BE2C (cell line): ENCODE data around the gene IQUB.
A peak's percentile ranks its signal among the peaks of the same experiment; 100 is the strongest.

Experiments
- DNase-seq: peaks from one replicate; pipeline ENCODE4 v3.0.0-alpha.2; 2020
- H3K27me3 ChIP-seq: fragments of 250-450 bp; sonication (Bioruptor Pico); 2 replicates; pipeline ENCODE4 v1.5.1; 2020; ENCODE audit warnings: mild to moderate bottlenecking
- H3K36me3 ChIP-seq: fragments of 250-450 bp; sonication (Bioruptor Pico); 2 replicates; pipeline ENCODE4 v1.5.1; 2020; ENCODE audit warnings: mild to moderate bottlenecking
- H3K4me1 ChIP-seq: fragments of 250-450 bp; sonication (Bioruptor Pico); 2 replicates; pipeline ENCODE4 v1.5.1; 2020
- H3K4me3 ChIP-seq: 2 replicates; pipeline ENCODE4 v1.5.1; 2011; ENCODE audit warnings: low read depth, low read length
- H3K9me3 ChIP-seq: fragments of 250-450 bp; sonication (Bioruptor Pico); 2 replicates; pipeline ENCODE4 v1.5.1; 2020
- TF ChIP-seq, protein P1 (sequence below): IDR thresholded peaks from 2 replicates; pipeline ENCODE4 v1.5.1; 2012; ENCODE audit warnings: mild to moderate bottlenecking, low read depth, low read length

IQUB gene

DNA sequence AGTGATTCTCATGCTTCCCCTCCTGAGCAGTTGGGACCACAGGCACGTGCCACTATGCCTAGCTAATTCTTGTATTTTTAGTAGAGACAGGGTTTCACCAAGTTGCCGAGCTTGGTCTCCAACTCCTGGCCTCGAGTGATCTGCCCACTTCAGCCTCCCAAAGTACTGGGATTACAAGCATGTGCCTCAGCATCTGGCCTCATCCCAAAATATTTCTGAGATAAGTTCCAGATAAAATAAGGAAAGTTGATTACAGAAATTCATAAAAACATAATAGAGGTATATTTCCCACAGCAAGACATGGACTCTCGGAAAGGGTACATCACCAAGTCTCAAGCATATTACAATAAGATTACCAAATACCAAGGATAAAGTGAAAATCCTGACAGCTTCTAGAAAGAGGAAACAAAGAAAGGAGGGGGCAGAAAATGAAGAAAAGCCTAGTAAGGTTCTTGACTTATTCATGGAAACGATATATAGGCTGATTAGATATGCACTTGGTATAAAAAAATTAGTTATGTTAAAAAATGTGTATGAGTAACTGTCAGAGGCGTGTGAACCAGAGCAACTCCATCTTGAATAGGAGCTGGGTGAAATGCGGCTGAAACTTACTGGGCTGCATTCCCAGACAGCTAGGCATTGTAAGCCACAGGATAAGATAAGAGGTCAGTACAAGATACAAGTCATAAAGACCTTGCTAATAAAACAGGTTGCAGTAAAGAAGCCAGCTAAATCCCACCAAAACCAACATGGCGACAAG lies 35.0 kb downstream of the IQUB start:
- no peaks in the 10 kb centered on the region; the same call in 1 of the 2 replicates for H3K27me3 ChIP-seq
- H3K4me3 ChIP-seq: no peak overlapping the region
- H3K9me3 ChIP-seq: no peaks in the 10 kb centered on the region
- DNase-seq: no peak
- H3K4me1 ChIP-seq: peaks cover 4% of the 10 kb centered on the region; the same call in 1 of the 2 replicates
- TF ChIP-seq, protein P1, sequence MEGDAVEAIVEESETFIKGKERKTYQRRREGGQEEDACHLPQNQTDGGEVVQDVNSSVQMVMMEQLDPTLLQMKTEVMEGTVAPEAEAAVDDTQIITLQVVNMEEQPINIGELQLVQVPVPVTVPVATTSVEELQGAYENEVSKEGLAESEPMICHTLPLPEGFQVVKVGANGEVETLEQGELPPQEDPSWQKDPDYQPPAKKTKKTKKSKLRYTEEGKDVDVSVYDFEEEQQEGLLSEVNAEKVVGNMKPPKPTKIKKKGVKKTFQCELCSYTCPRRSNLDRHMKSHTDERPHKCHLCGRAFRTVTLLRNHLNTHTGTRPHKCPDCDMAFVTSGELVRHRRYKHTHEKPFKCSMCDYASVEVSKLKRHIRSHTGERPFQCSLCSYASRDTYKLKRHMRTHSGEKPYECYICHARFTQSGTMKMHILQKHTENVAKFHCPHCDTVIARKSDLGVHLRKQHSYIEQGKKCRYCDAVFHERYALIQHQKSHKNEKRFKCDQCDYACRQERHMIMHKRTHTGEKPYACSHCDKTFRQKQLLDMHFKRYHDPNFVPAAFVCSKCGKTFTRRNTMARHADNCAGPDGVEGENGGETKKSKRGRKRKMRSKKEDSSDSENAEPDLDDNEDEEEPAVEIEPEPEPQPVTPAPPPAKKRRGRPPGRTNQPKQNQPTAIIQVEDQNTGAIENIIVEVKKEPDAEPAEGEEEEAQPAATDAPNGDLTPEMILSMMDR: no peak
- H3K36me3 ChIP-seq: no peaks in the 10 kb centered on the region

DNA sequence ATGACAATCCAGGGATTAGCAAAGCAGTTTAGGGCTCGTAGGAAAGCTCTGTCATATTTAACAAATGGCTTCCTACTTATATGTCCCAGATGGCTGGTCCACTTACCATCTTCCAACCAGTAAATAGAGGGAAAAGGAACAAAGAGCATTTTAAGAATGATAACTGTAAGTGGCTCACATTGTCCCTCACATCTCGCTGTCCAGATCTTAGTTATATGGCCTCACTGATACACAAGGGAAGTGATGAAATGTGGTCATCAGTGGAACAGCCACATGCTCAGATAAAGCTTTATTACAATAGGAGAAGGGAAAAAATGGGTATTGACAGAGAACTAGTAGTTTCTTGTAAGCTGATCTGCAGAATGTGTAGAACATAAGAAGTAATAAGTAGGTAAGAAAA lies 35.8 kb downstream of the IQUB start:
- Histone ChIP-seq H3K27me3 (no peaks in the 10 kb centered on the region; the same call in 1 of the 2 replicates), H3K36me3 (no peaks in the 10 kb centered on the region), H3K4me1 (peaks cover 4% of the 10 kb centered on the region; the same call in 1 of the 2 replicates), H3K4me3 (no peak overlapping the region), H3K9me3 (no peaks in the 10 kb centered on the region)
- TF ChIP-seq, protein P1: no peak
- DNase-seq: no peak

DNA sequence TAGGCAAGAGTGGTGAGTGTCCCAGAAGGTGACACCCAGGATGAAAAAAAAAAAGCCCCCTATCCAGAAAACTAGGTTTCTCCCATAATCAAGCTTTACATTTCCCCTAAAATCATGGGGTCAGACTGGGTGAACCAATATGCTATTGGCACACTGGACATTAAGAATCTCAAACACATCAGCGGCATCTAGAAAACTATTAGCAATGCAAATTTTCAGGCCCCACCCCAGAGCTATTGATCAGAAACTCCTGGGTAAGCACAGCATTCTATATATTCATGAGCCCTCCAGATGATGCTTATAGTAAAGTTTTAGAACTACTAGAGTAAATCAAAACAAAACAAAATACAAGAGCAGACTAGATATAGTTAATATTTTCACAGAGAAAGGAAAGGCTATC lies 36.4 kb downstream of the IQUB start:
- no peaks in the 10 kb centered on the region; the same call in 1 of the 2 replicates for H3K27me3 ChIP-seq
- peaks cover 4% of the 10 kb centered on the region; the same call in 1 of the 2 replicates for H3K4me1 ChIP-seq
- no peaks in the 10 kb centered on the region for H3K36me3 ChIP-seq
- H3K9me3 ChIP-seq: no peaks in the 10 kb centered on the region
- TF ChIP-seq, protein P1: no peak
- DNase-seq: no peak
- no peak overlapping the region for H3K4me3 ChIP-seq

DNA sequence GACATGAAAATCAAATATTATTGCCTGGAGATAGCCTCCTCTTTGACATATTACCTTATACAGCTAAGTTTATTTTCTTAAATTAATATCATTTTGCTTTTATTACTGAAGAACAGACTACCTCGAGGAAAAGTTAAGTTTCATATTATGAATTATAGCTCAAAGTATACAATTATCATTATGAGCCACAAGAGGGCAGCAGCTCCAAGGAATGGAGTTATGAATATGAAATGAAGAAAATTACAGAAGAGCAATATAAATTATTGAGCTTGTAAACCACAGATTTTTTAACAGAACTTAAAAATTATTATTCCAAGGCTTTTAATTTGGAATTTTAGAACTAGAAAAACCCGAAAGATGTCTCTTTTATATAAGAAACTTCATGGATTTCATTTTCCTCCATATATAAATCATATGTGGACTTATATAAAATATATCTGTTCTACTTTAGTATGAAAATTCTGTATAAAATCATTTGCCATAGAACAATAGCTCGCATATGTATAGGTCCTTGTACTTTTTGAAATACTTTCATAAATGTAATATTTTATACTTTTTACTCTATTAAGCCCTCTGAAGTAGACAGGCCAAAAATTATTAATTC lies 40.1 kb downstream of the IQUB start:
- peak; percentile 37 for DNase-seq
- TF ChIP-seq, protein P1: peak; percentile 68
- no peaks in the 10 kb centered on the region; the same call in 1 of the 2 replicates for H3K27me3 ChIP-seq
- H3K9me3 ChIP-seq: no peaks in the 10 kb centered on the region
- no peaks in the 10 kb centered on the region for H3K36me3 ChIP-seq
- peaks cover 4% of the 10 kb centered on the region; the same call in 1 of the 2 replicates for H3K4me1 ChIP-seq
- no peak overlapping the region for H3K4me3 ChIP-seq

DNA sequence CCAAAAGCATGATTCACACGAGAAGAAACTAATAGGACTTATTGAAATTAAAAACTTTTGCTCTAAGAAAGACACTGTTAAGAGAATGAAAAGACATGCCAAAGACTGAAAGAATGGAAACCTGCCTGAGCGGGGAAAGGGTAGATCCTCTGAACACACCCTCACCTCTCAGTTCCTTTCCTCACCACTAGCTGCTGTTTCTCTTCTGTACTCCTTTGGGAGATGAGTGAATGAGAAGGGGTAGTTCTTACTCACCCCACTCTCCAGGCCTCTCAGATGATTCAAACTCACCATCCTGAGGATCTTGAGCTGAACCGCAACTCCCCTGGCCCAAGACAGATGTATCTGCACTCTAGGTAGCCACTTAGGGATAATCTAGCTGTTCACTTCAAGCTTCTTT lies 41.9 kb downstream of the IQUB start:
- no peak for DNase-seq
- TF ChIP-seq, protein P1: no peak

DNA sequence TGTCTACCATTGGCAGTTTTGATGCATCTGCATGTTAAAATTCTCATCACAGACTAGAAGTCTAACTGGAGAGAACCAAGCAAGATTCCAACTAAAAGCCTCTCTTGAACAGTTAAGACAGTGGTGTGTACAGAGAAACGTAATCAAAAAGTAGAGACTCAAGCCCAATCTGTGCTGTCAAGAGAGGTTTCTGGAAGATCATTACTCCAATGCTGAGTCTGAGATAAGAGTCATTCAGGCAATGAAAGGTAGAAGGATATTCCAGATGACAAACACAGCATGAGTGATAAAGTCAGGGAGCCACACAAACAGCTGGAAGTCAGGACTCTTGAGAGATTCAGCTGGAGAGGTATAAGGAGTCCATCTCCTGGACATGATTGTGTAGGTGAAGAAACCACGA lies 48.7 kb downstream of the IQUB start:
- TF ChIP-seq, protein P1: no peak
- Histone ChIP-seq H3K4me1 (peaks cover 11% of the 10 kb centered on the region), H3K4me3 (no peak overlapping the region)

More for the DNA sequence above, 41.9 kb downstream of the IQUB start:
- Histone ChIP-seq H3K9me3 (no peaks in the 10 kb centered on the region), H3K4me3 (no peak overlapping the region), H3K4me1 (peaks cover 4% of the 10 kb centered on the region; the same call in 1 of the 2 replicates), H3K27me3 (no peaks in the 10 kb centered on the region; the same call in 1 of the 2 replicates), H3K36me3 (no peaks in the 10 kb centered on the region)

More for the DNA sequence above, 48.7 kb downstream of the IQUB start:
- DNase-seq: no peak
- Histone ChIP-seq H3K27me3 (no peaks in the 10 kb centered on the region), H3K9me3 (no peaks in the 10 kb centered on the region), H3K36me3 (no peaks in the 10 kb centered on the region)
